ENCODE results near the gene SIGLEC7. TPM values are rescaled to one million over a fixed set of nuclear protein-coding genes. Genes with fewer than 3 reads are reported as not detected.

Gene SIGLEC7
- total and polyA plus RNA-seq, 3 donors from 2014 or later: 0.79 to 2.0 (median 1.2) TPM

DNA sequence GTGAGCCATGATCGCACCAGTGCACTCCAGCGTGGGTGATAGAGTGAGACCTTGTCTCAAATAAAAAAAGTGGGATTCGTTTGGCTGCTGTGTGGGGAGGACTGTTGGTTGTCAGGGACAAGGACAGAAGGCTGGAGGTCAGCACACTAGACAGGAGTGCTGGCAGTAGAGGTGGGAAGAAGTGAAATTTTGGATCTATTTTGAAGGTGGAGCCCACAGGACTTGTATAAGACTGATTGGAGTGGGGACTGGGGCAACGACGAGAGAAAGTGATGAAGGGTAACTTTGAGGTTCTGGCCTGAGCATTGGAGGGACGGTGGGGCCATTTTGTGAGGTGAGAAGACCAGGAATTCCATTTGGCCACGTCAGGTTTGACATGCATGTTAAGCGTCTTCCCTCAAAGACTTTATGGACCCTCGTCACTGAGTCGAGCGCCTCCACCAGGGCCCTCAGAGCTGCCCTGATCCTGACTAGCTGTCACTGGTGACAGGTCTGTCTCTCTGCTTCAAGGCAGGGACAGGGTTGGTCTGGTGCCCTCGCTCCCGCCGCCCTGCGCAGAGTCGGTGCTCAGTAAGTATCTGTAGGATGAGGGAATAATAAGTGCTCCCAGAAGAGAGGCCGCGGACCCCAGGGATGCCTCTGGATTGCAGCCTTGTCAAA lies 34.6 kb upstream of the SIGLEC7 start:
- no peaks in the 10 kb centered on the region for H3K36me3 ChIP-seq (ENCODE audit: low read depth, missing control alignments)
- H3K27ac ChIP-seq: peak overlapping the region; percentile 40 to 59
- peak; percentile 35 for DNase-seq
- no peaks in the 10 kb centered on the region for H3K27me3 ChIP-seq
- TF ChIP-seq POLR2A (IDR thresholded peaks at IDR 0.05): no peak
- TF ChIP-seq, protein P1, sequence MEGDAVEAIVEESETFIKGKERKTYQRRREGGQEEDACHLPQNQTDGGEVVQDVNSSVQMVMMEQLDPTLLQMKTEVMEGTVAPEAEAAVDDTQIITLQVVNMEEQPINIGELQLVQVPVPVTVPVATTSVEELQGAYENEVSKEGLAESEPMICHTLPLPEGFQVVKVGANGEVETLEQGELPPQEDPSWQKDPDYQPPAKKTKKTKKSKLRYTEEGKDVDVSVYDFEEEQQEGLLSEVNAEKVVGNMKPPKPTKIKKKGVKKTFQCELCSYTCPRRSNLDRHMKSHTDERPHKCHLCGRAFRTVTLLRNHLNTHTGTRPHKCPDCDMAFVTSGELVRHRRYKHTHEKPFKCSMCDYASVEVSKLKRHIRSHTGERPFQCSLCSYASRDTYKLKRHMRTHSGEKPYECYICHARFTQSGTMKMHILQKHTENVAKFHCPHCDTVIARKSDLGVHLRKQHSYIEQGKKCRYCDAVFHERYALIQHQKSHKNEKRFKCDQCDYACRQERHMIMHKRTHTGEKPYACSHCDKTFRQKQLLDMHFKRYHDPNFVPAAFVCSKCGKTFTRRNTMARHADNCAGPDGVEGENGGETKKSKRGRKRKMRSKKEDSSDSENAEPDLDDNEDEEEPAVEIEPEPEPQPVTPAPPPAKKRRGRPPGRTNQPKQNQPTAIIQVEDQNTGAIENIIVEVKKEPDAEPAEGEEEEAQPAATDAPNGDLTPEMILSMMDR (IDR thresholded peaks at IDR 0.05): no peak
- intact Hi-C loops (cut with DNase I; ENCODE audit: low total_unique reads): no loop called here
- no peaks in the 10 kb centered on the region for H3K9me3 ChIP-seq
- 4 to 7% methylated on average over 18 of the region's 18 CpGs for WGBS, 2 donors
- H3K4me3 ChIP-seq: peak overlapping the region; percentile 59 to 86
- peaks cover 13% of the 10 kb centered on the region for H3K4me1 ChIP-seq

DNA sequence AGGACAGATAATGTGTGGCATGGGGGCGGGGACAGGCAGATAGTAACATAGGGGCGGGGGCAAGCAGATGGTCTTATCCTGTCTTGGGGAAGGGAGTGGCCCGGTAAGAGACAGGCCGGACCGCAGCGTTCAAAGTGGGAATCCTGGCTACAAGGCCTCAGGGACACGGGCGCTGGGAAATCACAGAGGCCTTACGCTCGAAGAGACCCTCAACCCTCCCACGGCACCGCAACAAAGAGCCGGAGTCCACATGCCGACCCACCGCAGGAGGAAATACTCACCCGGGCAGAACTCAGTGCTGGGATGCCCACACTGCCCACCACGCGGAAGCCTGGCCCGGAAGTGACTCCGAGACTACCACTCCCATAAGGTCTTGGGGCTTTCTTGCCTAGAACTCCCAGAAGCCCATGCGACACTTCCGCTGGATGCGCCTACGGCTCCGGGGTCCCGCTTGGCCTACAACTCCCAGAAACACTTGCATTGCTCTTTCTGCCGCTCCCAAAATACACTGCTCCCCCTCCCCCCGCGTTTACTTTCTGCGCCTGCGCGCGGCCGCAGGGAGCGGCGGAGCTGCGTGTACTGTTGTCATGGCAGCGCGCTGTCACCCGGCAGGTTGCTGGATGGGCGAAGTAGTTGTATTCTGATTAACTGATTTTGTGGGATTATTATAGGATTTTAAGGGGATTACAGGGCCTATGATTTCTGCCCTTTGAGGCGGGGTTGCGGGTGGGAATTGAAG lies 33.9 kb upstream of the SIGLEC7 start, which contains the start of gene CTU1:
CTU1 (minus strand) TSS at position 344 of the 739 bp plus-strand sequence. CDS start 3,840 bp downstream, outside the sequence.
- WGBS, 2 donors: 0 to 1% methylated on average over 37 of the region's 43 CpGs
- TF ChIP-seq POLR2A (IDR thresholded peaks at IDR 0.05): peak; percentile 14
- TF ChIP-seq, protein P1 (IDR thresholded peaks at IDR 0.05): peak in 2 of 3 experiments; percentile 21 to 39
- peak; percentile 100 for DNase-seq
- H3K27me3 ChIP-seq: no peaks in the 10 kb centered on the region
- H3K36me3 ChIP-seq (ENCODE audit: low read depth, missing control alignments): no peaks in the 10 kb centered on the region
- H3K9me3 ChIP-seq: no peaks in the 10 kb centered on the region
- H3K27ac ChIP-seq: peak within 1 kb of the TSS; percentile 40 to 59
- intact Hi-C loops (cut with DNase I; ENCODE audit: low total_unique reads): no loop called here
- peaks cover 13% of the 10 kb centered on the region for H3K4me1 ChIP-seq
- H3K4me3 ChIP-seq: peak within 1 kb of the TSS; percentile 59 to 86

DNA sequence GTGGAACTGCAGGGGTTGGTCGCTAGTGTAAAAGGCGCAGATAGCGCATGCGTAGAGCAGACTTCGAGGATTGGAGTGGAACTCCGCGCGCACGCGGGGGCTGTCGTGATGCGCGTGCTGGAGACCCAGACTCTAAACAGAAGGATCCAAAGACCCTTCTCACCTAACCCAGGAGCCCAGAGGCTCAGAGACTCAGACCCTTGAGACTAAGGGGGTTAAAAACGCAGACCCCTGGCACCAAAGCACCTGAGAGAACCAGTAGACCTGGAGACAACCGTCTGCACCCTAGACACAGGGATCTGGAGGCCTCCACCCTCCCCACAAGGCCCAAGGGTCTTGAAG lies 33.3 kb upstream of the SIGLEC7 start:
- TF ChIP-seq POLR2A (IDR thresholded peaks at IDR 0.05): no peak
- TF ChIP-seq, protein P1 (IDR thresholded peaks at IDR 0.05): no peak

DNA sequence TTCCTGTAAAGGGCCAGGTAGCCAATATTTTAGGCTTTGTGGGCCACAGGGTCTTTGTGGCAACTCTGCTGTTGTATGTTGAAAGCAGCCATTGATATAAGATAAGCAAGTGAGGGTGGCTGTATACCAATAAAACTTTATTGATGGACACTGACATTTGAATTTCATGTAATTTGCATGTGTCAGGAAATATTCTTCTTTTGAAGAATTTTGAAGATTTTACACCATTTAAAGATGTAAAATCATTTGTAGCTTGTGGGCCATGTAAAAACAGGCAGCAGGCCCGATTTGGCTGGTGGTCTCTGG lies 31.5 kb upstream of the SIGLEC7 start:
- Histone ChIP-seq H3K4me3 (no peak overlapping the region), H3K9me3 (no peaks in the 10 kb centered on the region), H3K27me3 (no peaks in the 10 kb centered on the region), H3K27ac (no peak overlapping the region), H3K36me3 (ENCODE audit: low read depth, missing control alignments) (no peaks in the 10 kb centered on the region), H3K4me1 (peaks cover 13% of the 10 kb centered on the region)
- TF ChIP-seq, protein P1 (IDR thresholded peaks at IDR 0.05): no peak
- TF ChIP-seq POLR2A (IDR thresholded peaks at IDR 0.05): no peak
- WGBS, 2 donors: 65 to 85% methylated on average over 1 of the region's 1 CpG
- intact Hi-C loops (cut with DNase I; ENCODE audit: low total_unique reads): no loop called here
- no peak for DNase-seq

More for the DNA sequence above, 33.3 kb upstream of the SIGLEC7 start:
- Histone ChIP-seq H3K4me1 (peaks cover 13% of the 10 kb centered on the region), H3K27me3 (no peaks in the 10 kb centered on the region), H3K27ac (peak overlapping the region; percentile 20 to 59), H3K9me3 (no peaks in the 10 kb centered on the region), H3K4me3 (peak overlapping the region; percentile 59 to 86), H3K36me3 (ENCODE audit: low read depth, missing control alignments) (no peaks in the 10 kb centered on the region)
- WGBS, 2 donors: 0% methylated on average over 4 to 15 of the region's 15 CpGs
- intact Hi-C loops (cut with DNase I; ENCODE audit: low total_unique reads): no loop called here
- DNase-seq: no peak
